K562 (cell line): ENCODE measurements around the gene PBX2. TPM values are rescaled to one million over a fixed set of nuclear protein-coding genes. Genes with fewer than 3 reads are reported as not detected.
A peak's percentile ranks its signal among the peaks of the same experiment; 100 is the strongest.

Experiments used
- ARHGAP35 ChIP-seq: fragments of 450-650 bp; IDR thresholded peaks from 2 replicates; pipeline ENCODE4 v1.6.1; 2018; ENCODE audit not compliant: partially characterized antibody
- DNMT1 ChIP-seq: fragments of 450-650 bp; IDR thresholded peaks from 2 replicates; pipeline ENCODE4 v1.6.1; 2016; ENCODE audit warnings: antibody characterized with exemption, mild to moderate bottlenecking
- HDAC3 ChIP-seq: fragments of 450-650 bp; IDR thresholded peaks from 2 replicates; pipeline ENCODE4 v1.6.1; 2018; ENCODE audit warnings: borderline replicate concordance, mild to moderate bottlenecking, moderate library complexity; ENCODE audit not compliant: partially characterized antibody
- LCOR ChIP-seq: sonication (generic); formaldehyde crosslinking; IDR thresholded peaks from 2 replicates; pipeline ENCODE4 v1.8.0; 2022; ENCODE audit warnings: mild to moderate bottlenecking, missing genetic modification reagents
- MTA2 ChIP-seq: fragments of 450-650 bp; IDR thresholded peaks from 2 replicates; pipeline ENCODE4 v1.6.1; 2016; ENCODE audit warnings: low read depth
- RBM25 ChIP-seq: fragments of 200-400 bp; formaldehyde crosslinking; IDR thresholded peaks from 2 replicates; pipeline ENCODE4 v1.6.1; 2018; ENCODE audit warnings: low read length, low read depth, moderate library complexity; ENCODE audit not compliant: severe bottlenecking
- SRSF3 ChIP-seq: fragments of 200-400 bp; formaldehyde crosslinking; IDR thresholded peaks from 2 replicates; pipeline ENCODE4 v1.6.1; 2016; ENCODE audit warnings: mild to moderate bottlenecking, low read length, moderate library complexity; ENCODE audit not compliant: insufficient read depth
- ZBTB17 ChIP-seq: fragments of 450-650 bp; formaldehyde crosslinking; IDR thresholded peaks from 2 replicates; pipeline ENCODE4 v1.4.0; 2020; ENCODE audit warnings: mild to moderate bottlenecking
- ZFP36 ChIP-seq: fragments of 150-350 bp; IDR thresholded peaks from 2 replicates; pipeline ENCODE4 v1.6.1; 2018; ENCODE audit warnings: low read length, low read depth; ENCODE audit not compliant: partially characterized antibody
- ZNF212 ChIP-seq: fragments of 450-650 bp; formaldehyde crosslinking; IDR thresholded peaks from 2 replicates; pipeline ENCODE4 v1.4.0; 2020; ENCODE audit warnings: mild to moderate bottlenecking
- ZNF217 ChIP-seq: sonication (generic); formaldehyde crosslinking; IDR thresholded peaks from 2 replicates; pipeline ENCODE4 v1.8.0; 2022; ENCODE audit warnings: mild to moderate bottlenecking, missing genetic modification reagents
- ZNF445 ChIP-seq: fragments of 250-450 bp; sonication (Bioruptor Pico); IDR thresholded peaks from 2 replicates; pipeline ENCODE4 v1.4.0; 2020; ENCODE audit warnings: low read depth, mild to moderate bottlenecking, moderate library complexity
- ZNF75A ChIP-seq: fragments of 450-650 bp; formaldehyde crosslinking; IDR thresholded peaks from 2 replicates; pipeline ENCODE4 v1.4.0; 2020; ENCODE audit warnings: mild to moderate bottlenecking
- polyA plus RNA-seq, 8 experiments: library from polyadenylated mRNA; depleted of rRNA in 4 of 8; stranded (reverse) in 5 of 8; unstranded in 3 of 8; fragments of >200 nt; fragmentation: Nextera tagmentation in 2 of 8; fragmentation: Illumina TruSeq in 1 of 8; extraction: Ambion mirVana in 2 of 8; extraction: Trizol in 1 of 8; gene quantifications; 2 replicates each; pipeline versions ENCODE4 v1.2.1 to v1.2.3, GENCODE V29; 2011 to 2014; ENCODE audit warnings: inconsistent platforms in 1 of 8, missing spikeins in 1 of 8
- total RNA-seq, 7 experiments: library from RNA; depleted of rRNA in 6 of 7; stranded (reverse); fragments of >200 nt in 6 of 7; fragmentation: Illumina TruSeq in 2 of 7; extraction: Trizol in 2 of 7; gene quantifications; 2 replicates each; pipeline versions ENCODE4 v1.2.1 to v1.2.3, GENCODE V29; 2011 to 2021; ENCODE audit warnings: low replicate concordance in 1 of 7
- TF ChIP-seq, protein P1 (sequence below): fragments of 450-650 bp; IDR thresholded peaks from 2 replicates; pipeline ENCODE4 v1.6.1; 2016; ENCODE audit warnings: mild to moderate bottlenecking
- TF ChIP-seq, protein P2 (sequence below): fragments of 250-450 bp; sonication (Bioruptor Pico); IDR thresholded peaks from 2 replicates; pipeline ENCODE4 v1.8.0; 2021; ENCODE audit warnings: moderate library complexity, mild to moderate bottlenecking, inconsistent platforms
- TF ChIP-seq, protein P3 (sequence below): fragments of 200-600 bp; sonication (generic); IDR thresholded peaks from one replicate; pipeline ENCODE4 v1.6.1; 2012; ENCODE audit warnings: mild to moderate bottlenecking, low read depth, low read length, inconsistent platforms

The PBX2 gene
- total and polyA plus RNA-seq, 9 of the 15 experiments (the other 6 are each of a cell fraction or from before 2014, with no cell fraction given), result 1.9 to 134 (median 62.5) TPM

DNA sequence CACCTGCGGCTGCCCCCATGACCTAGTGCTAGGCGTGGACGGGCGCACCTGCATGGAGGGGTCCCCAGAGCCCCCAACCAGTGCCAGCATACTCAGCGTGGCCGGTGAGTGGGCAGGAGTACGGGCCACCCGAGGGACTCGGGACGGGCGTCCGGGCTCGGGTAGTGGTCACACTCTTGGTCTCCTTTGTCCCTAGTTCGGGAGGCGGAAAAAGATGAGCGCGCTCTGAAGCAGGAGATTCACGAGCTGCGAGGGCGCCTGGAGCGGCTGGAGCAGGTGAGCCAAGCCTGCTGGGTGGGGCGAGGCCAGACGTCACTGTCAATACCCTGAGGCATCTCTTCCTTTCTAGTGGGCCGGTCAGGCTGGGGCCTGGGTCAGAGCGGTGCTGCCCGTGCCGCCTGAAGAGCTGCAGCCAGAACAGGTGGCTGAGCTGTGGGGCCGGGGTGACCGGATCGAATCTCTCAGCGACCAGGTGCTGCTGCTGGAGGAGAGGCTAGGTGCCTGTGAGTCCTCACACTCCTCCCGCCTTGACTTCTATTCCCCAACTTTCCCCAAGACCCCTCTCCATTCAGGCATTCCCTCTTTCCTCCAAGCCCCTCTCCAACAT, 22.7 kb downstream of the PBX2 start (continued):
- TF ChIP-seq ZFP36 (no peak), ZNF217 (CRISPR knock-in tag) (no peak), MTA2 (no peak), RBM25 (no peak), DNMT1 (no peak), ZNF75A (CRISPR knock-in tag) (no peak), ARHGAP35 (peak; percentile 79), ZNF445 (CRISPR knock-in tag) (no peak), LCOR (CRISPR knock-in tag) (0 out of 2 replicates have a peak, but pooled peaks have one; percentile 3), SRSF3 (no peak), ZBTB17 (CRISPR knock-in tag) (no peak), HDAC3 (no peak), ZNF212 (no peak)
- TF ChIP-seq, protein P1, sequence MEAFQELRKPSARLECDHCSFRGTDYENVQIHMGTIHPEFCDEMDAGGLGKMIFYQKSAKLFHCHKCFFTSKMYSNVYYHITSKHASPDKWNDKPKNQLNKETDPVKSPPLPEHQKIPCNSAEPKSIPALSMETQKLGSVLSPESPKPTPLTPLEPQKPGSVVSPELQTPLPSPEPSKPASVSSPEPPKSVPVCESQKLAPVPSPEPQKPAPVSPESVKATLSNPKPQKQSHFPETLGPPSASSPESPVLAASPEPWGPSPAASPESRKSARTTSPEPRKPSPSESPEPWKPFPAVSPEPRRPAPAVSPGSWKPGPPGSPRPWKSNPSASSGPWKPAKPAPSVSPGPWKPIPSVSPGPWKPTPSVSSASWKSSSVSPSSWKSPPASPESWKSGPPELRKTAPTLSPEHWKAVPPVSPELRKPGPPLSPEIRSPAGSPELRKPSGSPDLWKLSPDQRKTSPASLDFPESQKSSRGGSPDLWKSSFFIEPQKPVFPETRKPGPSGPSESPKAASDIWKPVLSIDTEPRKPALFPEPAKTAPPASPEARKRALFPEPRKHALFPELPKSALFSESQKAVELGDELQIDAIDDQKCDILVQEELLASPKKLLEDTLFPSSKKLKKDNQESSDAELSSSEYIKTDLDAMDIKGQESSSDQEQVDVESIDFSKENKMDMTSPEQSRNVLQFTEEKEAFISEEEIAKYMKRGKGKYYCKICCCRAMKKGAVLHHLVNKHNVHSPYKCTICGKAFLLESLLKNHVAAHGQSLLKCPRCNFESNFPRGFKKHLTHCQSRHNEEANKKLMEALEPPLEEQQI, result no peak
- TF ChIP-seq, protein P2, sequence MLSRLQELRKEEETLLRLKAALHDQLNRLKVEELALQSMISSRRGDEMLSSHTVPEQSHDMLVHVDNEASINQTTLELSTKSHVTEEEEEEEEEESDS, result no peak
- TF ChIP-seq, protein P3, sequence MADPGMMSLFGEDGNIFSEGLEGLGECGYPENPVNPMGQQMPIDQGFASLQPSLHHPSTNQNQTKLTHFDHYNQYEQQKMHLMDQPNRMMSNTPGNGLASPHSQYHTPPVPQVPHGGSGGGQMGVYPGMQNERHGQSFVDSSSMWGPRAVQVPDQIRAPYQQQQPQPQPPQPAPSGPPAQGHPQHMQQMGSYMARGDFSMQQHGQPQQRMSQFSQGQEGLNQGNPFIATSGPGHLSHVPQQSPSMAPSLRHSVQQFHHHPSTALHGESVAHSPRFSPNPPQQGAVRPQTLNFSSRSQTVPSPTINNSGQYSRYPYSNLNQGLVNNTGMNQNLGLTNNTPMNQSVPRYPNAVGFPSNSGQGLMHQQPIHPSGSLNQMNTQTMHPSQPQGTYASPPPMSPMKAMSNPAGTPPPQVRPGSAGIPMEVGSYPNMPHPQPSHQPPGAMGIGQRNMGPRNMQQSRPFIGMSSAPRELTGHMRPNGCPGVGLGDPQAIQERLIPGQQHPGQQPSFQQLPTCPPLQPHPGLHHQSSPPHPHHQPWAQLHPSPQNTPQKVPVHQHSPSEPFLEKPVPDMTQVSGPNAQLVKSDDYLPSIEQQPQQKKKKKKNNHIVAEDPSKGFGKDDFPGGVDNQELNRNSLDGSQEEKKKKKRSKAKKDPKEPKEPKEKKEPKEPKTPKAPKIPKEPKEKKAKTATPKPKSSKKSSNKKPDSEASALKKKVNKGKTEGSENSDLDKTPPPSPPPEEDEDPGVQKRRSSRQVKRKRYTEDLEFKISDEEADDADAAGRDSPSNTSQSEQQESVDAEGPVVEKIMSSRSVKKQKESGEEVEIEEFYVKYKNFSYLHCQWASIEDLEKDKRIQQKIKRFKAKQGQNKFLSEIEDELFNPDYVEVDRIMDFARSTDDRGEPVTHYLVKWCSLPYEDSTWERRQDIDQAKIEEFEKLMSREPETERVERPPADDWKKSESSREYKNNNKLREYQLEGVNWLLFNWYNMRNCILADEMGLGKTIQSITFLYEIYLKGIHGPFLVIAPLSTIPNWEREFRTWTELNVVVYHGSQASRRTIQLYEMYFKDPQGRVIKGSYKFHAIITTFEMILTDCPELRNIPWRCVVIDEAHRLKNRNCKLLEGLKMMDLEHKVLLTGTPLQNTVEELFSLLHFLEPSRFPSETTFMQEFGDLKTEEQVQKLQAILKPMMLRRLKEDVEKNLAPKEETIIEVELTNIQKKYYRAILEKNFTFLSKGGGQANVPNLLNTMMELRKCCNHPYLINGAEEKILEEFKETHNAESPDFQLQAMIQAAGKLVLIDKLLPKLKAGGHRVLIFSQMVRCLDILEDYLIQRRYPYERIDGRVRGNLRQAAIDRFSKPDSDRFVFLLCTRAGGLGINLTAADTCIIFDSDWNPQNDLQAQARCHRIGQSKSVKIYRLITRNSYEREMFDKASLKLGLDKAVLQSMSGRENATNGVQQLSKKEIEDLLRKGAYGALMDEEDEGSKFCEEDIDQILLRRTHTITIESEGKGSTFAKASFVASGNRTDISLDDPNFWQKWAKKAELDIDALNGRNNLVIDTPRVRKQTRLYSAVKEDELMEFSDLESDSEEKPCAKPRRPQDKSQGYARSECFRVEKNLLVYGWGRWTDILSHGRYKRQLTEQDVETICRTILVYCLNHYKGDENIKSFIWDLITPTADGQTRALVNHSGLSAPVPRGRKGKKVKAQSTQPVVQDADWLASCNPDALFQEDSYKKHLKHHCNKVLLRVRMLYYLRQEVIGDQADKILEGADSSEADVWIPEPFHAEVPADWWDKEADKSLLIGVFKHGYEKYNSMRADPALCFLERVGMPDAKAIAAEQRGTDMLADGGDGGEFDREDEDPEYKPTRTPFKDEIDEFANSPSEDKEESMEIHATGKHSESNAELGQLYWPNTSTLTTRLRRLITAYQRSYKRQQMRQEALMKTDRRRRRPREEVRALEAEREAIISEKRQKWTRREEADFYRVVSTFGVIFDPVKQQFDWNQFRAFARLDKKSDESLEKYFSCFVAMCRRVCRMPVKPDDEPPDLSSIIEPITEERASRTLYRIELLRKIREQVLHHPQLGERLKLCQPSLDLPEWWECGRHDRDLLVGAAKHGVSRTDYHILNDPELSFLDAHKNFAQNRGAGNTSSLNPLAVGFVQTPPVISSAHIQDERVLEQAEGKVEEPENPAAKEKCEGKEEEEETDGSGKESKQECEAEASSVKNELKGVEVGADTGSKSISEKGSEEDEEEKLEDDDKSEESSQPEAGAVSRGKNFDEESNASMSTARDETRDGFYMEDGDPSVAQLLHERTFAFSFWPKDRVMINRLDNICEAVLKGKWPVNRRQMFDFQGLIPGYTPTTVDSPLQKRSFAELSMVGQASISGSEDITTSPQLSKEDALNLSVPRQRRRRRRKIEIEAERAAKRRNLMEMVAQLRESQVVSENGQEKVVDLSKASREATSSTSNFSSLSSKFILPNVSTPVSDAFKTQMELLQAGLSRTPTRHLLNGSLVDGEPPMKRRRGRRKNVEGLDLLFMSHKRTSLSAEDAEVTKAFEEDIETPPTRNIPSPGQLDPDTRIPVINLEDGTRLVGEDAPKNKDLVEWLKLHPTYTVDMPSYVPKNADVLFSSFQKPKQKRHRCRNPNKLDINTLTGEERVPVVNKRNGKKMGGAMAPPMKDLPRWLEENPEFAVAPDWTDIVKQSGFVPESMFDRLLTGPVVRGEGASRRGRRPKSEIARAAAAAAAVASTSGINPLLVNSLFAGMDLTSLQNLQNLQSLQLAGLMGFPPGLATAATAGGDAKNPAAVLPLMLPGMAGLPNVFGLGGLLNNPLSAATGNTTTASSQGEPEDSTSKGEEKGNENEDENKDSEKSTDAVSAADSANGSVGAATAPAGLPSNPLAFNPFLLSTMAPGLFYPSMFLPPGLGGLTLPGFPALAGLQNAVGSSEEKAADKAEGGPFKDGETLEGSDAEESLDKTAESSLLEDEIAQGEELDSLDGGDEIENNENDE, result no peak
